Parathyroid adenoma (tissue), 2 donors: ENCODE data around the gene ZNF804A.

Source experiments
- H2AFZ ChIP-seq: fragments of 300-600 bp; sonication (generic); one replicate; pipeline ENCODE4 v1.7.0; 2017; ENCODE audit warnings: antibody characterized with exemption, mild to moderate bottlenecking
- H3K27ac ChIP-seq: fragments of 300-600 bp; sonication (generic); one replicate; pipeline ENCODE4 v1.7.0; 2017
- H3K27me3 ChIP-seq: fragments of 300-600 bp; sonication (generic); one replicate; pipeline ENCODE4 v1.7.0; 2017; ENCODE audit warnings: low read length; ENCODE audit not compliant: control insufficient read depth, insufficient read depth
- H3K36me3 ChIP-seq: fragments of 300-600 bp; sonication (generic); one replicate; pipeline ENCODE4 v1.7.0; 2017; ENCODE audit warnings: low read length; ENCODE audit not compliant: control insufficient read depth, insufficient read depth
- H3K4me1 ChIP-seq: fragments of 300-600 bp; sonication (generic); one replicate; pipeline ENCODE4 v1.7.0; 2017; ENCODE audit warnings: control low read depth
- H3K4me2 ChIP-seq: fragments of 300-600 bp; sonication (generic); one replicate; pipeline ENCODE4 v1.7.0; 2017; ENCODE audit warnings: low read length
- H3K4me3 ChIP-seq: fragments of 300-600 bp; sonication (generic); one replicate; pipeline ENCODE4 v1.7.0; 2017; ENCODE audit warnings: low read depth, low read length
- H3K79me2 ChIP-seq: fragments of 300-600 bp; sonication (generic); one replicate; pipeline ENCODE4 v1.7.0; 2017; ENCODE audit warnings: control low read depth
- H3K9ac ChIP-seq: fragments of 300-600 bp; sonication (generic); one replicate; pipeline ENCODE4 v1.7.0; 2017; ENCODE audit warnings: mild to moderate bottlenecking
- H3K9me3 ChIP-seq: fragments of 300-600 bp; sonication (generic); one replicate; pipeline ENCODE4 v1.7.0; 2017; ENCODE audit warnings: low read length; ENCODE audit not compliant: control insufficient read depth
- CTCF ChIP-seq: fragments of 300-600 bp; sonication (generic); IDR thresholded peaks from one replicate; pipeline ENCODE4 v1.7.0; 2017; ENCODE audit warnings: antibody characterized with exemption, mild to moderate bottlenecking
- donor health status: primary hyperparathyroidism.

Gene ZNF804A

DNA sequence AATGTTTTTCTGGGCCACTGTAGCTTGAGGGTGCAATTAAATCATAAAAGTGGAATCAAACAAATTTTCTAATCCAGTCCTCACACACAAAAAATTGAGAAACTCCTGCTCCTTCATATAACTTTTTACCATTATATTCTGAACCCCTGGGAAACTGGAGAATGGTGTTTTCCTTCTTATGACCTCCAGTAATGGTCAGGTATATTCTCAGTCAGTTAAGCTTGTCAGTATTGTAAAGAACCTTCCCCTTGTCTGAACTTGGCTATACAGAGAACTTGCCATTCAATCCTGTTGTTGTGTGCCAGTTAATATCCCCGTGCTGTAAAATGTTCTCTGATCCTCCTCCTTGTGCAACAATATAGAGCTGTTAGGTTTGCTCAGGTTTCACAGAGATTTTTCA is 39.5 kb downstream of the ZNF804A start:
- Histone ChIP-seq H3K4me3 (no peak overlapping the region), H2AFZ (no peak overlapping the region), H3K27ac (no peak overlapping the region), H3K27me3 (no peaks in the 10 kb centered on the region), H3K9me3 (no peaks in the 10 kb centered on the region), H3K79me2 (no peaks in the 10 kb centered on the region), H3K36me3 (no peaks in the 10 kb centered on the region), H3K4me2 (no peak overlapping the region), H3K4me1 (no peaks in the 10 kb centered on the region), H3K9ac (no peak overlapping the region)
- no peak for TF ChIP-seq CTCF

DNA sequence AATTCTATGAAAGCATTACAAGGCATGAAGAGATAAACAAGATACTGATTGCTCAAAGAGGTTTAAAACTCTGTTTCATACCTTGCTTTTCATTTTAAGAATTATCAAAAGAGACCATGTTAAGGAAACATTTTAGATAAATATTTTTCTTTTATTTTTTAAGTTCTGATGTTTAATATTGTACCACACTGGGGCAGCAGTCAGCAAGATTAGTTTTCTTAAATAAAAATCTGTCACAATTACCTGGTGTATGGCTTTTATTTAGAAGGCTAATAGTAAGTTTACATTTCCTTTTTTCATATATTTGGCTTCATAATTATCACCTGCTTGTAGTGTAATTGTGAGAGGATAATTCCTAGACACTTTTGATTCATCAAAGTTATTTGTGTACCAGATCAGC is 46.4 kb downstream of the ZNF804A start:
- Histone ChIP-seq H3K27ac (no peak overlapping the region), H3K4me3 (no peak overlapping the region), H3K4me2 (no peak overlapping the region), H3K9me3 (no peaks in the 10 kb centered on the region), H3K27me3 (no peaks in the 10 kb centered on the region), H2AFZ (no peak overlapping the region), H3K36me3 (no peaks in the 10 kb centered on the region), H3K9ac (no peak overlapping the region), H3K4me1 (no peaks in the 10 kb centered on the region), H3K79me2 (no peaks in the 10 kb centered on the region)
- no peak for TF ChIP-seq CTCF

GRCh38 chr2:184646177-184646576 is 47.8 kb downstream of the ZNF804A start:
- Histone ChIP-seq H3K4me1 (no peaks in the 10 kb centered on the region), H3K36me3 (no peaks in the 10 kb centered on the region), H3K27ac (no peak overlapping the region), H3K9ac (no peak overlapping the region), H3K4me2 (no peak overlapping the region), H3K9me3 (no peaks in the 10 kb centered on the region), H3K79me2 (no peaks in the 10 kb centered on the region), H2AFZ (no peak overlapping the region), H3K4me3 (no peak overlapping the region), H3K27me3 (no peaks in the 10 kb centered on the region)
- no peak for TF ChIP-seq CTCF

DNA sequence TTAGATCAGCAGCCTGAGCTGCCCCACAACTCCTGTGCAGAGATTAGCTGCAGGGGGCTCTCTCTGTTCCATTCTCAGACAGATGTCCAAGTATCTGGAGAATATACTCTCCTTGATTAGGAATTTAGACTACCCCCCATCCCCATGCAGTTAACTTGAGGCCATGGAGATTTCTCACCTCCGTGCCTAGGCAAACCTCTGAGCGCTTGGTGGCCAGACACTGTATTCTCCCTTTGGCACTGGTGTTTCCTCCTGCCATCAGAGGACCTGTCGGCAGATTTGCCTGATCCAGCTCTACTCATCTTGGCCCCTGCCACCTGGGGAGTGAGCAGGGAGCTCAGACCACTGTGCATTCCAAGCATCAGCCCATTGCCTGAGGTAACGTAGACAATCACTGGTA is 48.3 kb downstream of the ZNF804A start:
- H3K9ac ChIP-seq, result no peak overlapping the region
- H3K36me3 ChIP-seq, result no peaks in the 10 kb centered on the region
- H3K27me3 ChIP-seq, result no peaks in the 10 kb centered on the region
- H2AFZ ChIP-seq, result no peak overlapping the region
- no peaks in the 10 kb centered on the region for H3K9me3 ChIP-seq
- no peaks in the 10 kb centered on the region for H3K79me2 ChIP-seq
- H3K4me1 ChIP-seq, result no peaks in the 10 kb centered on the region
- no peak overlapping the region for H3K27ac ChIP-seq
- no peak overlapping the region for H3K4me2 ChIP-seq
- H3K4me3 ChIP-seq, result no peak overlapping the region
- no peak for TF ChIP-seq CTCF

- Histone ChIP-seq H3K4me1 (no peaks in the 10 kb centered on the region), H3K27ac (no peak overlapping the region), H3K9ac (no peak overlapping the region), H3K36me3 (no peaks in the 10 kb centered on the region), H3K27me3 (no peaks in the 10 kb centered on the region), H3K79me2 (no peaks in the 10 kb centered on the region), H2AFZ (no peak overlapping the region), H3K4me2 (no peak overlapping the region), H3K4me3 (no peak overlapping the region), H3K9me3 (no peaks in the 10 kb centered on the region)
- TF ChIP-seq CTCF, result no peak
Observed at GRCh38 chr2:184654945-184655344, 56.6 kb downstream of the ZNF804A start.
